HEK293 (cell line): ENCODE data around the gene FPGS.

ENCODE experiments used
- AEBP2 ChIP-seq: fragments of 450-650 bp; formaldehyde crosslinking; IDR thresholded peaks from 2 replicates; pipeline ENCODE4 v1.5.1; 2016; ENCODE audit warnings: missing biosample characterization, missing genetic modification characterization, borderline replicate concordance
- IKZF3 ChIP-seq: fragments of 450-650 bp; IDR thresholded peaks from 2 replicates; pipeline ENCODE4 v1.5.0; 2018; ENCODE audit warnings: missing biosample characterization, mild to moderate bottlenecking, missing genetic modification characterization, moderate library complexity
- KLF17 ChIP-seq: fragments of 450-650 bp; formaldehyde crosslinking; IDR thresholded peaks from 2 replicates; pipeline ENCODE4 v1.5.1; 2016; ENCODE audit warnings: missing biosample characterization, missing genetic modification characterization
- MEIS1 ChIP-seq: sonication (generic); formaldehyde crosslinking; IDR thresholded peaks from 2 replicates; pipeline ENCODE4 v1.8.1; 2022; ENCODE audit warnings: missing genetic modification reagents, mild to moderate bottlenecking, borderline replicate concordance
- OVOL3 ChIP-seq: fragments of 450-650 bp; formaldehyde crosslinking; IDR thresholded peaks from 2 replicates; pipeline ENCODE4 v1.5.1; 2016; ENCODE audit warnings: missing biosample characterization, missing genetic modification characterization
- SP2 ChIP-seq: fragments of 450-650 bp; formaldehyde crosslinking; IDR thresholded peaks from 2 replicates; pipeline ENCODE4 v1.5.1; 2016; ENCODE audit warnings: missing biosample characterization, missing genetic modification characterization
- TCF7L2 ChIP-seq: IDR thresholded peaks from 2 replicates; pipeline ENCODE4 v1.6.1; 2011; ENCODE audit warnings: low read depth, mild to moderate bottlenecking, inconsistent platforms, low read length, moderate library complexity, borderline replicate concordance
- YY2 ChIP-seq: fragments of 450-650 bp; formaldehyde crosslinking; IDR thresholded peaks from 2 replicates; pipeline ENCODE4 v1.5.1; 2016; ENCODE audit warnings: missing biosample characterization, missing genetic modification characterization
- ZBTB17 ChIP-seq: fragments of 450-650 bp; formaldehyde crosslinking; IDR thresholded peaks from 2 replicates; pipeline ENCODE4 v1.5.1; 2016; ENCODE audit warnings: missing biosample characterization, missing genetic modification characterization
- ZFP69B ChIP-seq: fragments of 450-650 bp; formaldehyde crosslinking; IDR thresholded peaks from 2 replicates; pipeline ENCODE4 v1.5.1; 2016; ENCODE audit warnings: missing biosample characterization, missing genetic modification characterization
- ZIC2 ChIP-seq: fragments of 450-650 bp; formaldehyde crosslinking; IDR thresholded peaks from 2 replicates; pipeline ENCODE4 v1.5.1; 2016; ENCODE audit warnings: missing biosample characterization, missing genetic modification characterization
- ZNF10 ChIP-seq: fragments of 450-650 bp; formaldehyde crosslinking; IDR thresholded peaks from 2 replicates; pipeline ENCODE4 v1.5.1; 2017; ENCODE audit warnings: missing biosample characterization, missing genetic modification characterization
- ZNF140 ChIP-seq: fragments of 450-650 bp; formaldehyde crosslinking; IDR thresholded peaks from 2 replicates; pipeline ENCODE4 v1.5.1; 2016; ENCODE audit warnings: missing biosample characterization, missing genetic modification characterization
- ZNF155 ChIP-seq: fragments of 450-650 bp; formaldehyde crosslinking; IDR thresholded peaks from 2 replicates; pipeline ENCODE4 v1.5.1; 2016; ENCODE audit warnings: missing biosample characterization, missing genetic modification characterization
- ZNF16 ChIP-seq: fragments of 450-650 bp; formaldehyde crosslinking; IDR thresholded peaks from 2 replicates; pipeline ENCODE4 v1.5.1; 2016; ENCODE audit warnings: low read depth, missing biosample characterization, missing genetic modification characterization
- ZNF18 ChIP-seq: fragments of 450-650 bp; formaldehyde crosslinking; IDR thresholded peaks from 2 replicates; pipeline ENCODE4 v1.5.1; 2016; ENCODE audit warnings: missing biosample characterization, missing genetic modification characterization
- ZNF202 ChIP-seq: fragments of 450-650 bp; formaldehyde crosslinking; IDR thresholded peaks from 2 replicates; pipeline ENCODE4 v1.5.1; 2016; ENCODE audit warnings: missing biosample characterization, missing genetic modification characterization, borderline replicate concordance
- ZNF211 ChIP-seq: fragments of 450-650 bp; formaldehyde crosslinking; IDR thresholded peaks from 2 replicates; pipeline ENCODE4 v1.5.1; 2016; ENCODE audit warnings: low read depth, missing biosample characterization, missing genetic modification characterization
- ZNF292 ChIP-seq: fragments of 450-650 bp; formaldehyde crosslinking; IDR thresholded peaks from 2 replicates; pipeline ENCODE4 v1.5.1; 2016; ENCODE audit warnings: low read depth, missing biosample characterization, missing genetic modification characterization, borderline replicate concordance
- ZNF501 ChIP-seq: fragments of 450-650 bp; formaldehyde crosslinking; IDR thresholded peaks from 2 replicates; pipeline ENCODE4 v1.5.1; 2016; ENCODE audit warnings: missing biosample characterization, missing genetic modification characterization
- ZNF530 ChIP-seq: fragments of 450-650 bp; formaldehyde crosslinking; IDR thresholded peaks from 2 replicates; pipeline ENCODE4 v1.5.1; 2016; ENCODE audit warnings: low read depth, missing biosample characterization, missing genetic modification characterization
- ZNF600 ChIP-seq: fragments of 450-650 bp; formaldehyde crosslinking; IDR thresholded peaks from 2 replicates; pipeline ENCODE4 v1.5.1; 2016; ENCODE audit warnings: missing biosample characterization, missing genetic modification characterization
- ZNF639 ChIP-seq: fragments of 450-650 bp; formaldehyde crosslinking; IDR thresholded peaks from 2 replicates; pipeline ENCODE4 v1.5.1; 2016; ENCODE audit warnings: missing biosample characterization, missing genetic modification characterization
- ZNF654 ChIP-seq: fragments of 450-650 bp; formaldehyde crosslinking; IDR thresholded peaks from 2 replicates; pipeline ENCODE4 v1.5.1; 2016; ENCODE audit warnings: low read depth, missing biosample characterization, missing genetic modification characterization
- ZNF670 ChIP-seq: fragments of 450-650 bp; formaldehyde crosslinking; IDR thresholded peaks from 2 replicates; pipeline ENCODE4 v1.5.1; 2016; ENCODE audit warnings: missing biosample characterization, missing genetic modification characterization, low read depth
- ZNF777 ChIP-seq: fragments of 450-650 bp; formaldehyde crosslinking; IDR thresholded peaks from 2 replicates; pipeline ENCODE4 v1.5.1; 2017; ENCODE audit warnings: missing biosample characterization, missing genetic modification characterization, borderline replicate concordance
- ZSCAN5A ChIP-seq: fragments of 450-650 bp; formaldehyde crosslinking; IDR thresholded peaks from 2 replicates; pipeline ENCODE4 v1.5.1; 2016; ENCODE audit warnings: missing biosample characterization, missing genetic modification characterization
- TF ChIP-seq, protein P1 (sequence below): fragments of 450-650 bp; formaldehyde crosslinking; IDR thresholded peaks from 2 replicates; pipeline ENCODE4 v1.5.1; 2016; ENCODE audit warnings: missing biosample characterization, missing genetic modification characterization
- TF ChIP-seq, protein P2 (sequence below): fragments of 450-650 bp; formaldehyde crosslinking; IDR thresholded peaks from 2 replicates; pipeline ENCODE4 v1.5.1; 2016; ENCODE audit warnings: missing biosample characterization, missing genetic modification characterization
- TF ChIP-seq, protein P3 (sequence below): fragments of 450-650 bp; formaldehyde crosslinking; IDR thresholded peaks from 2 replicates; pipeline ENCODE4 v1.5.1; 2016; ENCODE audit warnings: missing biosample characterization, missing genetic modification characterization

FPGS gene

GRCh38 chr9:127755061-127756060 is 47.3 kb upstream of the FPGS start (continued):
- TF ChIP-seq ZNF654 (tag by site-specific recombination) (no peak), YY2 (tag by site-specific recombination) (no peak), SP2 (peak; percentile 28), MEIS1 (CRISPR knock-in tag) (no peak), ZNF530 (tag by site-specific recombination) (no peak), TCF7L2 (no peak), ZNF140 (tag by site-specific recombination) (no peak), ZNF600 (tag by site-specific recombination) (no peak), ZNF292 (no peak), KLF17 (tag by site-specific recombination) (no peak), ZNF202 (tag by site-specific recombination) (no peak), OVOL3 (tag by site-specific recombination) (no peak), IKZF3 (peak; percentile 70), AEBP2 (no peak), ZNF777 (tag by site-specific recombination) (no peak), ZSCAN5A (tag by site-specific recombination) (no peak), ZNF501 (tag by site-specific recombination) (no peak), ZNF639 (tag by site-specific recombination) (no peak), ZBTB17 (peak; percentile 25; the same call in 1 of the 2 replicates), ZNF155 (tag by site-specific recombination) (no peak), ZNF16 (no peak), ZNF211 (tag by site-specific recombination) (no peak), ZNF18 (tag by site-specific recombination) (no peak), ZFP69B (no peak), ZNF10 (tag by site-specific recombination) (no peak), ZIC2 (tag by site-specific recombination) (no peak; the same call in 1 of the 2 replicates), ZNF670 (tag by site-specific recombination) (no peak)
- TF ChIP-seq, protein P1, sequence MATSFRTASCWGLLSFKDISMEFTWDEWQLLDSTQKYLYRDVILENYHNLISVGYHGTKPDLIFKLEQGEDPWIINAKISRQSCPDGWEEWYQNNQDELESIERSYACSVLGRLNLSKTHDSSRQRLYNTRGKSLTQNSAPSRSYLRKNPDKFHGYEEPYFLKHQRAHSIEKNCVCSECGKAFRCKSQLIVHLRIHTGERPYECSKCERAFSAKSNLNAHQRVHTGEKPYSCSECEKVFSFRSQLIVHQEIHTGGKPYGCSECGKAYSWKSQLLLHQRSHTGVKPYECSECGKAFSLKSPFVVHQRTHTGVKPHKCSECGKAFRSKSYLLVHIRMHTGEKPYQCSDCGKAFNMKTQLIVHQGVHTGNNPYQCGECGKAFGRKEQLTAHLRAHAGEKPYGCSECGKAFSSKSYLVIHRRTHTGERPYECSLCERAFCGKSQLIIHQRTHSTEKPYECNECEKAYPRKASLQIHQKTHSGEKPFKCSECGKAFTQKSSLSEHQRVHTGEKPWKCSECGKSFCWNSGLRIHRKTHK (tag by site-specific recombination) = no peak
- TF ChIP-seq, protein P2, sequence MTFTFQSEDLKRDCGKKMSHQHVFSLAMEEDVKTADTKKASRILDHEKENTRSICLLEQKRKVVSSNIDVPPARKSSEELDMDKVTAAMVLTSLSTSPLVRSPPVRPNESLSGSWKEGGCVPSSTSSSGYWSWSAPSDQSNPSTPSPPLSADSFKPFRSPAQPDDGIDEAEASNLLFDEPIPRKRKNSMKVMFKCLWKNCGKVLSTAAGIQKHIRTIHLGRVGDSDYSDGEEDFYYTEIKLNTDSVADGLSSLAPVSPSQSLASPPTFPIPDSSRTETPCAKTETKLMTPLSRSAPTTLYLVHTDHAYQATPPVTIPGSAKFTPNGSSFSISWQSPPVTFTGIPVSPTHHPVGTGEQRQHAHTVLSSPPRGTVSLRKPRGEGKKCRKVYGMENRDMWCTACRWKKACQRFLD = no peak
- TF ChIP-seq, protein P3, sequence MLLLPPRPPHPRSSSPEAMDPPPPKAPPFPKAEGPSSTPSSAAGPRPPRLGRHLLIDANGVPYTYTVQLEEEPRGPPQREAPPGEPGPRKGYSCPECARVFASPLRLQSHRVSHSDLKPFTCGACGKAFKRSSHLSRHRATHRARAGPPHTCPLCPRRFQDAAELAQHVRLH (tag by site-specific recombination) = no peak
